HCT116 (cell line): ENCODE measurements around the gene DMAC1. TPM values are rescaled to one million over a fixed set of nuclear protein-coding genes. Genes with fewer than 3 reads are reported as not detected.

ENCODE experiments used
- ATAC-seq: fragments of 200-7000 bp; cut with Tn5 transposase; 2 replicates; pipeline ENCODE4 v1.9.1; 2020; ENCODE audit warnings: mild to moderate bottlenecking, moderate library complexity
- BruUV-seq: library from RNA; stranded (reverse); fragments of 400-500 nt; replicated peaks from 2 replicates; lab custom pipeline; 2021; lab: Mats Ljungman, UMichigan
- CTCF ChIA-PET: fragments of 300-600 bp; sonication (Branson Sonifier 250); formaldehyde crosslinking; loops from one replicate; lab custom pipeline; 2021; ENCODE audit warnings: antibody characterized with exemption; lab: Charles Lee
- POLR2A ChIA-PET: fragments of 300-600, 350-600 bp; sonication (Branson Sonifier 250); formaldehyde crosslinking; loops from one replicate; lab custom pipeline; 2021; ENCODE audit warnings: antibody characterized with exemption; lab: Charles Lee
- RAD21 ChIA-PET, 2 experiments: fragments of 300-600 bp; sonication (Branson Sonifier 250); formaldehyde crosslinking; loops; one replicate each; lab custom pipeline; 2023; ENCODE audit warnings: low total read pairs in 2 of 2; ENCODE audit not compliant: uncharacterized antibody in 2 of 2, unreplicated experiment in 2 of 2, low non-redundant PET in 1 of 2; lab: Charles Lee
- DNase-seq: peaks from one replicate; pipeline ENCODE4 v3.0.0-alpha.2; 2010; ENCODE audit warnings: low read depth, low spot score
- H2AFZ ChIP-seq: fragments of 200-600 bp; shearing (Covaris generic), sonication (generic); 2 replicates; pipeline ENCODE4 v1.6.1; 2017; ENCODE audit warnings: low read depth, mixed run types, mixed read lengths, antibody characterized with exemption, low read length; ENCODE audit not compliant: poor library complexity, severe bottlenecking
- H3K27ac ChIP-seq: 2 replicates; pipeline ENCODE4 v1.5.1; 2012; ENCODE audit warnings: low read depth, low read length
- H3K27me3 ChIP-seq: fragments of 200-600 bp; sonication (generic); 2 replicates; pipeline ENCODE4 v1.6.1; 2016; ENCODE audit warnings: mixed run types, low read length, mixed read lengths; ENCODE audit not compliant: insufficient read depth
- H3K36me3 ChIP-seq, 2 experiments: fragments of 200-500 bp in 1 of 2; fragments of 200-600 bp in 1 of 2; sonication (Bioruptor generic) in 1 of 2; sonication (generic) in 1 of 2; 2 replicates each; pipeline versions ENCODE4 v1.5.1 to v1.6.1; 2014 to 2016; ENCODE audit warnings: low read length in 2 of 2, inconsistent platforms in 1 of 2, mixed read lengths in 1 of 2, mixed run types in 1 of 2; ENCODE audit not compliant: insufficient read depth in 2 of 2, control insufficient read depth in 1 of 2
- H3K4me1 ChIP-seq, 2 experiments: fragments of 200-600 bp in 1 of 2; sonication (generic) in 1 of 2; 2 replicates each; pipeline versions ENCODE4 v1.5.1 to v1.6.1; 2012 to 2017; ENCODE audit warnings: low read length in 2 of 2, inconsistent platforms in 1 of 2, mild to moderate bottlenecking in 1 of 2, mixed read lengths in 1 of 2, mixed run types in 1 of 2, moderate library complexity in 1 of 2; ENCODE audit not compliant: insufficient read depth in 2 of 2, control insufficient read depth in 1 of 2
- H3K4me2 ChIP-seq: fragments of 200-600 bp; sonication (generic); 2 replicates; pipeline ENCODE4 v1.6.1; 2017; ENCODE audit warnings: mixed run types, low read length, mixed read lengths
- H3K4me3 ChIP-seq, 2 experiments: fragments of 200-600 bp in 1 of 2; sonication (generic) in 1 of 2; replicated peaks in 1 of 2; 2 replicates each; pipeline ENCODE4 v1.5.1; 2011 to 2016; ENCODE audit warnings: low read length in 2 of 2, control low read depth in 1 of 2, low read depth in 1 of 2, mild to moderate bottlenecking in 1 of 2, mixed read lengths in 1 of 2, mixed run types in 1 of 2
- H3K79me2 ChIP-seq: fragments of 200-600 bp; sonication (generic); 2 replicates; pipeline ENCODE4 v1.6.1; 2017; ENCODE audit warnings: mild to moderate bottlenecking, mixed run types, low read length, moderate library complexity, mixed read lengths; ENCODE audit not compliant: insufficient read depth
- H3K9ac ChIP-seq: fragments of 200-600 bp; sonication (generic); 2 replicates; pipeline ENCODE4 v1.6.1; 2016; ENCODE audit warnings: low read length, mixed read lengths
- H3K9me2 ChIP-seq: fragments of 200-600 bp; sonication (generic), shearing (Covaris generic); 2 replicates; pipeline ENCODE4 v1.6.1; 2017; ENCODE audit warnings: mixed run types, mild to moderate bottlenecking, moderate library complexity; ENCODE audit not compliant: insufficient read depth
- H3K9me3 ChIP-seq, 2 experiments: fragments of 200-500 bp in 1 of 2; fragments of 200-600 bp in 1 of 2; sonication (Bioruptor generic) in 1 of 2; sonication (generic) in 1 of 2; 2 replicates each; pipeline ENCODE4 v1.6.1; 2014 to 2017; ENCODE audit warnings: low read length in 2 of 2, mixed read lengths in 2 of 2, inconsistent platforms in 1 of 2, low read depth in 1 of 2, mild to moderate bottlenecking in 1 of 2, mixed run types in 1 of 2, moderate library complexity in 1 of 2; ENCODE audit not compliant: control insufficient read depth in 1 of 2, insufficient read depth in 1 of 2
- H4K20me1 ChIP-seq: fragments of 200-600 bp; sonication (generic), shearing (Covaris generic); 2 replicates; pipeline ENCODE4 v1.6.1; 2017; ENCODE audit warnings: mixed run types, mild to moderate bottlenecking, moderate library complexity; ENCODE audit not compliant: insufficient read depth
- EGR1 ChIP-seq: IDR thresholded peaks from 2 replicates; pipeline ENCODE4 v1.6.1; 2012; ENCODE audit warnings: low read depth
- ELF1 ChIP-seq: IDR thresholded peaks from 2 replicates; pipeline ENCODE4 v1.6.1; 2012; ENCODE audit warnings: low read depth, borderline replicate concordance
- SIN3A ChIP-seq: IDR thresholded peaks from 2 replicates; pipeline ENCODE4 v1.6.1; 2012; ENCODE audit warnings: low read depth
- SP1 ChIP-seq: IDR thresholded peaks from 2 replicates; pipeline ENCODE4 v1.6.1; 2012; ENCODE audit warnings: low read depth
- TCF7L2 ChIP-seq: IDR thresholded peaks from 2 replicates; pipeline ENCODE4 v1.7.0; 2011; ENCODE audit warnings: borderline replicate concordance, inconsistent platforms; ENCODE audit not compliant: insufficient read depth, insufficient read length; ENCODE audit errors: extremely low read depth
- intact Hi-C: fragments of 100-400 bp; cut with micrococcal nuclease; formaldehyde crosslinking; loops from 2 replicates; pipeline ENCODE4 v1.10.0; 2022
- total RNA-seq: library from RNA; stranded (reverse); gene quantifications from one replicate; pipeline ENCODE4 v1.2.1, GENCODE V29; 2021; ENCODE audit not compliant: unreplicated experiment
- TF ChIP-seq, protein P1 (sequence below), 3 experiments: fragments of 200-600 bp in 1 of 3; sonication (generic) in 1 of 3; IDR thresholded peaks in 2 of 3; conservative IDR thresholded peaks in 1 of 3; 2 replicates each; pipeline ENCODE4 v1.5.1; 2012 to 2017; ENCODE audit warnings: low read depth in 2 of 3, low read length in 2 of 3, antibody characterized with exemption in 1 of 3, borderline replicate concordance in 1 of 3, control low read depth in 1 of 3, mild to moderate bottlenecking in 1 of 3, mixed read lengths in 1 of 3, mixed run types in 1 of 3, moderate library complexity in 1 of 3; ENCODE audit not compliant: insufficient read depth in 1 of 3
- TF ChIP-seq, protein P2 (sequence below): IDR thresholded peaks from 2 replicates; pipeline ENCODE4 v1.6.1; 2012; ENCODE audit warnings: low read depth

DMAC1 gene
- total RNA-seq, 1 experiment from 2014 or later = 39.1 TPM

DNA sequence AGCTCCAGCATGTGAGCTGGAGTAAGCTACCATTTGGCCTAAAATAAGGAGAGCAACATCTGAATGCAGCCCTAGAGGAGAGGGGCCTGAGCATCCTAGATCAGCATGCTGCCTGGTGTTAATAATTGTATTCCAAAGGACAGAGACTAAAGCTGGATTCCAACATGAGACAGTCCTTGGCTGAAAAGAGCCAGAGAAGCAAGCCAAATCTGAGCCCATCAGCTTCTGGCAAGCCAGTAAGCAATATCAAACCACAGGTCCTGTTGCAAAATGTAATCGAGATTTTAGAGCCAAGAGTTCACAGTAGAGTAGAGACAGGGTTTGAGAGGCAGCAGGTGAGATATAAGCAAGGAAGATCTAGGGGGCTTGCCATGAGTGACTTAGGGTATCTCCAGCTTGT lies 42.3 kb upstream of the DMAC1 start:
- no peak overlapping the region for H2AFZ ChIP-seq
- CTCF ChIA-PET = no interaction called here
- no TSS peak for BruUV-seq
- POLR2A ChIA-PET = no interaction called here
- DNase-seq (no peak), ATAC-seq (no peak)
- no peaks in the 10 kb centered on the region for H3K79me2 ChIP-seq
- TF ChIP-seq, protein P1, sequence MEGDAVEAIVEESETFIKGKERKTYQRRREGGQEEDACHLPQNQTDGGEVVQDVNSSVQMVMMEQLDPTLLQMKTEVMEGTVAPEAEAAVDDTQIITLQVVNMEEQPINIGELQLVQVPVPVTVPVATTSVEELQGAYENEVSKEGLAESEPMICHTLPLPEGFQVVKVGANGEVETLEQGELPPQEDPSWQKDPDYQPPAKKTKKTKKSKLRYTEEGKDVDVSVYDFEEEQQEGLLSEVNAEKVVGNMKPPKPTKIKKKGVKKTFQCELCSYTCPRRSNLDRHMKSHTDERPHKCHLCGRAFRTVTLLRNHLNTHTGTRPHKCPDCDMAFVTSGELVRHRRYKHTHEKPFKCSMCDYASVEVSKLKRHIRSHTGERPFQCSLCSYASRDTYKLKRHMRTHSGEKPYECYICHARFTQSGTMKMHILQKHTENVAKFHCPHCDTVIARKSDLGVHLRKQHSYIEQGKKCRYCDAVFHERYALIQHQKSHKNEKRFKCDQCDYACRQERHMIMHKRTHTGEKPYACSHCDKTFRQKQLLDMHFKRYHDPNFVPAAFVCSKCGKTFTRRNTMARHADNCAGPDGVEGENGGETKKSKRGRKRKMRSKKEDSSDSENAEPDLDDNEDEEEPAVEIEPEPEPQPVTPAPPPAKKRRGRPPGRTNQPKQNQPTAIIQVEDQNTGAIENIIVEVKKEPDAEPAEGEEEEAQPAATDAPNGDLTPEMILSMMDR (IDR thresholded peaks at IDR 0.05 in 2 of 3, conservative IDR thresholded peaks at IDR 0.05 in 1 of 3; ENCODE audit: borderline replicate concordance in 1 of 3, insufficient read depth in 1 of 3, low read depth in 2 of 3, low read length in 2 of 3) = no peak
- no peak for TF ChIP-seq TCF7L2
- no peak for TF ChIP-seq SIN3A
- TF ChIP-seq EGR1 = no peak
- TF ChIP-seq, protein P2, sequence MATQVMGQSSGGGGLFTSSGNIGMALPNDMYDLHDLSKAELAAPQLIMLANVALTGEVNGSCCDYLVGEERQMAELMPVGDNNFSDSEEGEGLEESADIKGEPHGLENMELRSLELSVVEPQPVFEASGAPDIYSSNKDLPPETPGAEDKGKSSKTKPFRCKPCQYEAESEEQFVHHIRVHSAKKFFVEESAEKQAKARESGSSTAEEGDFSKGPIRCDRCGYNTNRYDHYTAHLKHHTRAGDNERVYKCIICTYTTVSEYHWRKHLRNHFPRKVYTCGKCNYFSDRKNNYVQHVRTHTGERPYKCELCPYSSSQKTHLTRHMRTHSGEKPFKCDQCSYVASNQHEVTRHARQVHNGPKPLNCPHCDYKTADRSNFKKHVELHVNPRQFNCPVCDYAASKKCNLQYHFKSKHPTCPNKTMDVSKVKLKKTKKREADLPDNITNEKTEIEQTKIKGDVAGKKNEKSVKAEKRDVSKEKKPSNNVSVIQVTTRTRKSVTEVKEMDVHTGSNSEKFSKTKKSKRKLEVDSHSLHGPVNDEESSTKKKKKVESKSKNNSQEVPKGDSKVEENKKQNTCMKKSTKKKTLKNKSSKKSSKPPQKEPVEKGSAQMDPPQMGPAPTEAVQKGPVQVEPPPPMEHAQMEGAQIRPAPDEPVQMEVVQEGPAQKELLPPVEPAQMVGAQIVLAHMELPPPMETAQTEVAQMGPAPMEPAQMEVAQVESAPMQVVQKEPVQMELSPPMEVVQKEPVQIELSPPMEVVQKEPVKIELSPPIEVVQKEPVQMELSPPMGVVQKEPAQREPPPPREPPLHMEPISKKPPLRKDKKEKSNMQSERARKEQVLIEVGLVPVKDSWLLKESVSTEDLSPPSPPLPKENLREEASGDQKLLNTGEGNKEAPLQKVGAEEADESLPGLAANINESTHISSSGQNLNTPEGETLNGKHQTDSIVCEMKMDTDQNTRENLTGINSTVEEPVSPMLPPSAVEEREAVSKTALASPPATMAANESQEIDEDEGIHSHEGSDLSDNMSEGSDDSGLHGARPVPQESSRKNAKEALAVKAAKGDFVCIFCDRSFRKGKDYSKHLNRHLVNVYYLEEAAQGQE = no peak
- TF ChIP-seq ELF1 = no peak
- no peak for TF ChIP-seq SP1
- no peaks in the 10 kb centered on the region for H4K20me1 ChIP-seq
- no peak overlapping the region for H3K4me3 ChIP-seq
- RAD21 ChIA-PET = no interaction called here
- H3K4me1 ChIP-seq = no peaks in the 10 kb centered on the region
- H3K9ac ChIP-seq = no peak overlapping the region
- no peaks in the 10 kb centered on the region for H3K9me2 ChIP-seq
- H3K36me3 ChIP-seq = no peaks in the 10 kb centered on the region
- H3K27ac ChIP-seq = no peak overlapping the region
- no peaks in the 10 kb centered on the region for H3K9me3 ChIP-seq
- no peak overlapping the region for H3K4me2 ChIP-seq
- intact Hi-C loops = no loop called here
- H3K27me3 ChIP-seq = no peaks in the 10 kb centered on the region
